Liver (tissue), 9 donors: Measurements from ENCODE around the gene RIMKLB. TPM values are rescaled to one million over a fixed set of nuclear protein-coding genes. Genes with fewer than 3 reads are reported as not detected.

Source experiments
- DNase-seq: peaks from one replicate; pipeline ENCODE4 v3.0.0-alpha.2; 2017; ENCODE audit warnings: low spot score
- H3K27ac ChIP-seq, 2 donors: one replicate each; pipeline ENCODE4 v1.7.0; 2013; ENCODE audit warnings: inconsistent platforms in 2 of 2, low read length in 2 of 2, control low read depth in 1 of 2, low read depth in 1 of 2, mild to moderate bottlenecking in 1 of 2
- H3K27me3 ChIP-seq, 4 donors: one replicate each; pipeline versions ENCODE4 v1.6.1 to v1.7.0; 2013; ENCODE audit warnings: low read length in 3 of 4, inconsistent platforms in 1 of 4, mild to moderate bottlenecking in 1 of 4, moderate library complexity in 1 of 4; ENCODE audit not compliant: control insufficient read depth in 4 of 4, insufficient read depth in 4 of 4
- H3K36me3 ChIP-seq, 4 donors: one replicate each; pipeline versions ENCODE4 v1.6.1 to v1.7.0; 2013; ENCODE audit warnings: low read length in 3 of 4, mild to moderate bottlenecking in 3 of 4, low read depth in 1 of 4, moderate library complexity in 1 of 4; ENCODE audit not compliant: control insufficient read depth in 4 of 4, insufficient read depth in 3 of 4
- H3K4me1 ChIP-seq, 4 donors: one replicate each; pipeline versions ENCODE4 v1.6.1 to v1.7.0; 2013; ENCODE audit warnings: low read length in 3 of 4, mild to moderate bottlenecking in 3 of 4, moderate library complexity in 1 of 4; ENCODE audit not compliant: control insufficient read depth in 4 of 4, insufficient read depth in 4 of 4
- H3K4me3 ChIP-seq, 3 donors: one replicate each; pipeline versions ENCODE4 v1.6.1 to v1.7.0; 2013; ENCODE audit warnings: low read length in 3 of 3, control low read depth in 1 of 3, low read depth in 1 of 3, mild to moderate bottlenecking in 1 of 3
- H3K9ac ChIP-seq, 2 donors: one replicate each; pipeline ENCODE4 v1.7.0; 2013; ENCODE audit warnings: low read length in 2 of 2, mild to moderate bottlenecking in 2 of 2, moderate library complexity in 2 of 2, control low read depth in 1 of 2, low read depth in 1 of 2
- H3K9me3 ChIP-seq, 4 donors: one replicate each; pipeline versions ENCODE4 v1.6.1 to v1.7.0; 2013; ENCODE audit warnings: low read length in 3 of 4; ENCODE audit not compliant: control insufficient read depth in 4 of 4
- ATF3 ChIP-seq: IDR thresholded peaks from 2 replicates; pipeline ENCODE4 v1.6.1; 2016; ENCODE audit warnings: antibody characterized with exemption
- EGR1 ChIP-seq, 2 donors: IDR thresholded peaks; 2 replicates each; pipeline ENCODE4 v1.6.1; 2016 to 2018; ENCODE audit warnings: antibody characterized with exemption in 2 of 2, low read depth in 2 of 2
- FOXA1 ChIP-seq: IDR thresholded peaks from 2 replicates; pipeline ENCODE4 v1.6.1; 2016; ENCODE audit warnings: antibody characterized with exemption
- FOXA2 ChIP-seq: IDR thresholded peaks from 2 replicates; pipeline ENCODE4 v1.6.1; 2016; ENCODE audit warnings: antibody characterized with exemption
- GABPA ChIP-seq, 2 donors: IDR thresholded peaks in 1 of 2; conservative IDR thresholded peaks in 1 of 2; 2 replicates each; pipeline ENCODE4 v1.6.1; 2016; ENCODE audit warnings: antibody characterized with exemption in 2 of 2, mild to moderate bottlenecking in 1 of 2, moderate library complexity in 1 of 2
- HNF4A ChIP-seq, 2 donors: conservative IDR thresholded peaks; 2 replicates each; pipeline ENCODE4 v1.6.1; 2016; ENCODE audit warnings: antibody characterized with exemption in 2 of 2, mild to moderate bottlenecking in 2 of 2
- HNF4G ChIP-seq: IDR thresholded peaks from 2 replicates; pipeline ENCODE4 v1.6.1; 2016; ENCODE audit warnings: antibody characterized with exemption
- JUND ChIP-seq, 2 donors: IDR thresholded peaks; 2 replicates each; pipeline ENCODE4 v1.6.1; 2016; ENCODE audit warnings: antibody characterized with exemption in 2 of 2
- MAX ChIP-seq: IDR thresholded peaks from 2 replicates; pipeline ENCODE4 v1.6.1; 2016; ENCODE audit warnings: antibody characterized with exemption
- NR2F2 ChIP-seq: IDR thresholded peaks from 2 replicates; pipeline ENCODE4 v1.6.1; 2016; ENCODE audit warnings: antibody characterized with exemption
- RAD21 ChIP-seq, 2 donors: IDR thresholded peaks; 2 replicates each; pipeline ENCODE4 v1.6.1; 2016; ENCODE audit warnings: antibody characterized with exemption in 2 of 2, mild to moderate bottlenecking in 2 of 2
- REST ChIP-seq: IDR thresholded peaks from 2 replicates; pipeline ENCODE4 v1.6.1; 2016; ENCODE audit warnings: antibody characterized with exemption, mild to moderate bottlenecking
- SP1 ChIP-seq: IDR thresholded peaks from 2 replicates; pipeline ENCODE4 v1.6.1; 2018; ENCODE audit warnings: antibody characterized with exemption, mild to moderate bottlenecking
- TAF1 ChIP-seq: conservative IDR thresholded peaks from 2 replicates; pipeline ENCODE4 v1.6.1; 2016; ENCODE audit warnings: antibody characterized with exemption, mild to moderate bottlenecking
- YY1 ChIP-seq: IDR thresholded peaks from 2 replicates; pipeline ENCODE4 v1.6.1; 2016; ENCODE audit warnings: antibody characterized with exemption, mild to moderate bottlenecking
- ZBTB33 ChIP-seq: IDR thresholded peaks from 2 replicates; pipeline ENCODE4 v1.6.1; 2016; ENCODE audit warnings: antibody characterized with exemption
- WGBS: extraction: QIAGEN DNeasy Blood & Tissue Kit; methylation state at CpG from one replicate; pipeline ENCODE4 v1.1.7; 2013; 5-methylcytosine and 5-hydroxymethylcytosine counted together
- polyA plus RNA-seq, 2 donors: library from polyadenylated mRNA; stranded (reverse) in 1 of 2; unstranded in 1 of 2; fragments of 200-250 nt in 1 of 2; fragments of >200 nt in 1 of 2; fragmentation: Nextera tagmentation in 1 of 2; extraction: Ambion mirVana in 1 of 2; gene quantifications; one replicate each; pipeline versions ENCODE4 v1.2.1 to v1.2.3, GENCODE V29; 2013 to 2015
- total RNA-seq, 2 donors: library from RNA; depleted of rRNA; stranded (reverse); fragments of >200 nt; gene quantifications; one replicate each; pipeline ENCODE4 v1.2.3, GENCODE V29; 2014
- donor health status: healthy.
- donor health status: healthy.
- donor health status: healthy.
- donor health status: healthy.
- donor health status: healthy.

The RIMKLB gene
- total and polyA plus RNA-seq, 4 donors: 1.6 to 9.5 (median 3.8) TPM

GRCh38 chr12:8823565-8824300 is 125.9 kb downstream of the RIMKLB start (continued):
- TF ChIP-seq MAX: no peak

- Histone ChIP-seq H3K9ac (no peak overlapping the region), H3K36me3 (no peaks in the 10 kb centered on the region), H3K27me3 (no peaks in the 10 kb centered on the region), H3K27ac (no peak overlapping the region), H3K4me3 (no peak overlapping the region), H3K9me3 (peaks cover 0 to 6% (median 0%) of the 10 kb centered on the region in 4 donors), H3K4me1 (no peaks in the 10 kb centered on the region)
- no peak for DNase-seq
- 89% methylated on average over 4 of the region's 4 CpGs for WGBS
- TF ChIP-seq ZBTB33 (no peak), HNF4A (conservative IDR thresholded peaks at IDR 0.05) (no peak), SP1 (no peak), FOXA2 (no peak), REST (no peak), TAF1 (no peak), YY1 (no peak), ATF3 (no peak), FOXA1 (no peak), GABPA (IDR thresholded peaks at IDR 0.05 in 1 of 2, conservative IDR thresholded peaks at IDR 0.05 in 1 of 2) (no peak), HNF4G (no peak), RAD21 (IDR thresholded peaks at IDR 0.05) (no peak), JUND (IDR thresholded peaks at IDR 0.05) (no peak), EGR1 (IDR thresholded peaks at IDR 0.05; ENCODE audit: low read depth in 2 of 2) (no peak), MAX (no peak), NR2F2 (no peak)
Measured at GRCh38 chr12:8827551-8828256, 129.9 kb downstream of the RIMKLB start.
